Measurements from ENCODE around the gene IMPDH1.

The IMPDH1 gene

DNA sequence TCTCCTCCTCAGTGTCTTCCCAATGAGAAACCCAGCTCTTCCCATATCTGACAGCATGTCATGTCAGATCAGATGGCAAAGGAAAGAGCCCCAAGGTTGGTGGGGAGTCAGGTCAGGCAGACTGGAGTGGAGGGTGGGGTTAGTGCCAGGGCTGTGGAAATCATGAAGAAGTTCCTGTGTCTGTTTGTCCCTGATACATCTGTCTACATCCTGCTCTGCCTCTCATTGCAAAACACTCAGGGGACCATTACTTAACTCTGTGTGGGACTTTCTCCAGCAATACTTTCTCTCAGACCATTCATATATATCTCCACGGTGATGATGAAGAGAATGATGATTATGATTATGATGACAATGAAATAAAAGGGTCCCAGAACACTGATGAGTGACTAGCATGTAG lies 51.5 kb downstream of the IMPDH1 start:
- no peak for DNase-seq

DNA sequence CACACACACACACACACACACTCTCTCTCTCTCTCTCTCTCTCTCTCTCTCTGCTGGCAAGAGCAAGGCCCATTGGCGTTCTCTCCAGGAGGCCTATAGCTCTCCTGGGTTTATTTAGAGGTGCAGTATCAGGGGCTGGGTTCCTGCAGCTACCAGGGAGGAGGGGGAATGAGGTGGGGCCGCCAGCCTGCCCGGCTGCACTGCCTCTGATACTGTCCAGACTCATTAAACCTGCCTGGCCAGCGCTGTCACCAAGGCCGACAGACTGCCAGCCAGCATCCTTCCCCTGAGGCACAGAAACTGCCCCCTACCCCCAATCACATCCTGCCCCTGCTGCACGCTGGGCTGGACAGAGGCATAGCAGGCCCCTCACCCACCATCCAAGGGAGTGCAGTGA lies 52.6 kb downstream of the IMPDH1 start:
- DNase-seq, result no peak

DNA sequence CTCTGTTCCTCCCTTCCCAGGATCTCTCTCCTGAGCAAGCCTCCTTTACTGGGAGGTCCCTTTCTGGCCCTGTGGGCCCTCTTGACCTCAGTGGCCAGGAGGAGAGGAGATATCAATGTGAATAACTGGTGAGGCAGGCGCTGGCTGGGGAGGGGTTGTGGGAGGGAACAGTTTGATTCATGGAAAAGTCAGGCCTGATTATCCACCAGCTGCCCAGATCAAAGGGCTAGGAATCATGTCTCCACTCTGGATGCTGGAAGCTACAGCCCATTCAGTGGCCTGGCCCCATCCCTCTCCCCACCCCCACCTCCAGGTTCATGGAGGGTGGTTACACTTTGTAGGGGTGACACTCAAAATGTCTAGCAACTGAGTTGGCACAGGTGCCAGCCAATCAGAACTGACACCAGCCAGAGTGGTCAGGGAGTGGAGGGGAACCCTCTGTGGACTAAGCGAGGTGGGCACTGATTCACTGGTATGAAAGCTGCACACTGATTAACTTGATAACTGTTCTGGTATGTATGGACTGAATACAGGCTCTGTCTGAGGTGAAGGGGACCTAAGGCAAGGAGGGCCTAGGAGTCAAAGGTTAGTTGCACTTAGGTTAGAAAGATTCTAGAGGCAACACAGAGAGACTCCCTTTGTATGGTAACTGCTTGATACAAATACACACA lies 53.1 kb downstream of the IMPDH1 start:
- DNase-seq, result no peak

DNA sequence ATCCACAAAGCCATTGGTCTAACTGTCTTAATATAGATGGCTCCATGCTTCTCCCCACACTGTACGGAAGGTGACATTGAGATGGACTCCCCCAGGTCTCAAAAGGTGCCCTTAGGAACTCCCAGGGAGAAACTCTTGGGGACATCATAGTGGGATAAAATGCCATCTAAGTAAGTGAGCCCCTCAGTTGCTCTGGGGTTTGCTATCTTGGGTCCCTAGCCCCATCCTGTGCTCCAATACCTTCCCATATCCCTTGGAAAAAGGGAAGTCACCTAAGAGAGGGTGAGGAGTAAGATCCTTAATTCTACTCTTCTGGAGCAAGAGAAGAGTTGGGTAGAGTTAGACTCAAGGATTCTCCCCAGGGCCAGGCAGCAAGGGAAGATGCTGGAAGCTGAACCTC lies 56.2 kb downstream of the IMPDH1 start:
- no peak for DNase-seq

DNA sequence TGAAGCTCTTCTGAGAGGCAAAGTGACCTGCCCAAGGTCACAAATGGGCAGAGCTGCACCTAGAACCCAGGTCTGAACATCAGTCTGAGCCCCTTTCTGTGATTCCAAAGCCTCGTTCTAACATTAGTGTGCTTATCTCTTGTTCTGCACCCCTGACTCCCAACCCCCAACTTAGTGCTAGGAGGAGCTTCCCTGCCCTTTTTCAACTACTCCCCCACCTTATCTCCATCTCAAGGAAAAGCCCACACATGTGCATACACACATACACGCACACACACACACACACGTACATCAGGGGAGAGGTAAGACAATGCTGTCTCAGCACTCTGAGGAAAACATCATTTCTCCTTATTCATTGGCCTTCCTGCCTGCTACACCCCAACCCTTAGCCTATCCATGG lies 56.6 kb downstream of the IMPDH1 start:
- DNase-seq, result no peak

DNA sequence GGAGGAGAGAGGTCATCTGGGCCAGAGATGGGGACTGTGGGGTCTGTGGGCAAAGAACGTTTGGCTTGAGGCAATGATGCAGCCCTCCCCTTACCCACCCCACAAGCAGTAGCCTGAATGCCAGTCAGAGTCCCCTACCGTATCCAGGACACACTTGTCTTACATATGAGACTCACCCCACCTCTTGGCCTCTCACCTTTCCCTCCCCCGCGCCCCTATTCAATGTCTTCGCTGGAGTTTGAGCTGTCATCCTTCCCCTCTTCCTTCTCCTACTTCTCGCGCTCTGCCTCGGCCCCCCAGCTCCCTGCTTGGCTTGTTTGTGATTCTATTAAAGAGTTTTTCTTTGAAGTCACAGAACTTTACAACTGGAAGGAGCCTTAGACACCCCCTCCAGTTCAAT lies 57.1 kb downstream of the IMPDH1 start:
- no peak for DNase-seq

DNA sequence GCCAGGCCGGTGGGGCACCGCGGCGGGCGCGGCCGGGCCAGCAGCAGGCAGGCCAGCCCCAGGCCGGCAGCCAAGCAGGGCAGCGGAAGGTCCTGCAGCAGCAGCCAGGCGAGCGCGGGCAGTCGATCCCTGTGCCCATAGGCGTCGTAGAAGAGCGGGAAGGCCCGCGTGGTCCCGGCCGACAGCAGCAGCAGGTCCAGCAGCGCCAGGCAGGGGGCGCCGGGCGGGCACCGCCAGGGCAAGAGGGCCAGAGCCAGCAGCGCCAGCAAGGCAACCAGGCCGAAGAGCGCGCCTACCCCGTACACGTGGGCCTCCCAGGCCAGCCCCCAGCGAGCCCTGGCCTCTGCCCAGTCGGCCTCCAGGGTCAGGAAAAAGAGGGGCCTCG lies 57.6 kb downstream of the IMPDH1 start:
- DNase-seq, result peak; percentile 42 to 84

DNA sequence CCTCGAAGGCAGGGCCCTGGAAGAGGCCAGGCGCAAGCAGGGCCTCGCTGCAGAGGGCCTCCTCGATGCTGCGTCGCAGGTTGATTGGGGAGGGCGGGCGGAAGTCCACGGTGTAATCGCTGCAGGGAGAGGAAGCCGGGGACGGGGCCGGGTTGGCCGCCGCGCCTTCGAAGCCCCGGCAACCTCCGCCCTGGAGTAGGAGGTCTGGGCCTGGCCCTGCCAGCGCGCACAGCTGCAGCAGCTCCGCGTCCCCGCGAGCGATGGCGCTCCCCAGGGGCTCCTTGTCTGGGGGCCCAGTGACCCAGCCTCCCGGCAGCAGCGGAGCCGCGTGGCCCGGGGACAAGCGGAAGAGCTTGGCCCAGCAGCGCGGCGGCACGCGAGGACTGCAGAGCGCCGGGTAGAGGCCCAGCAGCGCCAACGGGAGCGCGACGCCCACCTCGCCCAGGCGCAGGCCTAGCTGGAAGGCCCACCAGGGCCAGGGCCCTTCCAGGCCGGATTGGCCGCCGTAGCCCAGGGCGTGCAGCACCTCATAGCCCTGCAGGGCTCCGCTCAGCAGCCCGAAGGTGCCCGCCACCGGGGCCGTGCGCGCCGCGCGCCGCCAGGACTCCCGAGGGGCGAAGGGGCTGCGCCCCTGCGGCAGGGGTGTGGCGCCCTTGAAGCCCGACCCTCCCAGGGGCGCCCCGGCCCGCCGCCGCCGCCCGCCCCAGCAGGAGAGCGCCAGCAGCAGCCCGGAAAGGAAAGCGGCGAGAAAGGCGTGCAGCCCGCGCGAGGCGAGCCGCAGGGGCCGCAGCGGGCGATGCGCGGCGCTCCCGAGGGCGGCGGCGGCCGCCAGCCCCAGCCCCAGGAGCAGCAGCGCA lies 58.3 kb downstream of the IMPDH1 start:
- no peak for DNase-seq

DNA sequence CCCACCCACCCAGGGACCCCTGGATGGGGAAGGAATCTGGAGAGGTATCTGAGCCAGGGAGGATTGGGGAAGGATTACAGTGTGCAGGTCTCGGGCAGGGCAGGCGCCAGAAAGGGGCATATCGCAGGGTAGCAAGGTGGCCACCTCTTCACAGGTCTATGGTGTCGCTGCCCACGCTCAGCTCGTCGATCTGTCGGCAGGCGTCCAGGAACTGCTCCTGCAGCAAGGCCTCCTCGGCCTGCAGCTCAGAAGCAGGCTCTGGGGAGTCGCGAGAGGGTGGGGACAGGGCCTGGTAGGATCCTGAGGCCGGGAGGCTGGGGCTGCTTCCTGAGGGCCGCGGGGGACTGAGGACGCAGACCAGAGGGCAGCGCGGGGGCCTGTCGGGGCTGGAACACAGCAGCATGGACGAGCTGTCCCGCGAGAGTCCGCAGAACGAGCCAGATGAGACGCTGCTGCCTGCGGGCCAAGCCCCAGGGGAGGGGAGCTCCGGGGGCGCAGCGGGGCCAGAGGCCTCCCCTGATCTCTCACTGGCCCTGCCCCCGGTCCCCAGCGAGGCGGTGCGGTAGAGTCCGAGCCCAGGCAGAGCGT lies 59.0 kb downstream of the IMPDH1 start:
- no peak for DNase-seq

DNA sequence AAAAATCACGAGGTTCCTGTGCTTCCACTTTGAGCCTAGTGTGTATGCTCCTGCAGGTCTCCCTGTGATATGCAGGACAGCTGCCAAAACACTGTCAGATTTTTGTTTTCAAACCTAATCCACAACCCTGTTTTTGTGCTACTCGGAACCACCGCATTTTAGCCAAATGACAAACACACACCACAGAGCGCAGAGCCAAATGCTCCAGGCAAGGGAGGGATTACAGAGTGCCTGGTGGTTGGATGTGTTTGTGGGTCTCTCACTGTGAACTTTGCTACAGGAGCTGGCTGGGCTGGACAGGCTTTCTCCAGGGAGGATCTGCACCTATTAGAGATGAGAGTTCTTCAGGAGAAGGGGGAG lies 60.3 kb downstream of the IMPDH1 start:
- DNase-seq, result no peak

DNA sequence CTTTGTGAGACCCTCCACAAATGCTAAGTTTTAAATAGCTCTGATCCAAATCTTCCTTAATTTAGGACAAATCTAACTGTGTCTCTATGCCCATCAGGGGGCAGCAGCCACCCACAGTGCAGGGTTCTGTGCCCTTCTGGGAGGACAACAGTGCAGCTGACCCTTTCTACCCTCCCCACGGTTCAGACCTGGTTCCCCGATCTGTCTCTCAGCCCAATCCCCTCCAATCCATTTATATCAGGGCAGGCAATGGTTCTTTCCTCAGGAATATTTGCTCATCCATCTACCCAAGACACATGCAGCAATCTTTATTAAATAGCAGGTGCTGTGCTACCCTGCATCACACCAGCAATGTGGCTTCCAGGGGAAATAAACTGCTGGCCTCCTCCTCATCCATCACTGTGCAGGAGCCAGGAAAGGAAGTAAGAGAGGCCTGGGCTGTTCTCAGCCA lies 62.1 kb downstream of the IMPDH1 start:
- DNase-seq, result peak; percentile 17 to 60

DNA sequence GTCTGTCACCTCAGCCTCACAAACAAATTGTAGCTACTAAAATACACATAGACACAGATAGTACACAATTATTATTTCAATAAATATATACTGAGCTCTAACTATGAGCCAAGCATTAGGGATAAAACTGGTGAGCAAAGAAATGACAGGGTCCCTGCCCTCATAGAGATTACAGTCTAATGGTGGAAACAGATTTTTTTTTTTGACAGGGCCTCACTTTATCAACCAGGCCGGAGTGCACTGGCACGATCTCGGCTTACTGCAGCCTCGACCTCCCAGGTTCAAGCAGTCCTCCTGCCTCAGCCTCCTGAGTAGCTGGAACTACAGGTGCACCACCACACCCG lies 65.4 kb downstream of the IMPDH1 start:
- no peak for DNase-seq

DNA sequence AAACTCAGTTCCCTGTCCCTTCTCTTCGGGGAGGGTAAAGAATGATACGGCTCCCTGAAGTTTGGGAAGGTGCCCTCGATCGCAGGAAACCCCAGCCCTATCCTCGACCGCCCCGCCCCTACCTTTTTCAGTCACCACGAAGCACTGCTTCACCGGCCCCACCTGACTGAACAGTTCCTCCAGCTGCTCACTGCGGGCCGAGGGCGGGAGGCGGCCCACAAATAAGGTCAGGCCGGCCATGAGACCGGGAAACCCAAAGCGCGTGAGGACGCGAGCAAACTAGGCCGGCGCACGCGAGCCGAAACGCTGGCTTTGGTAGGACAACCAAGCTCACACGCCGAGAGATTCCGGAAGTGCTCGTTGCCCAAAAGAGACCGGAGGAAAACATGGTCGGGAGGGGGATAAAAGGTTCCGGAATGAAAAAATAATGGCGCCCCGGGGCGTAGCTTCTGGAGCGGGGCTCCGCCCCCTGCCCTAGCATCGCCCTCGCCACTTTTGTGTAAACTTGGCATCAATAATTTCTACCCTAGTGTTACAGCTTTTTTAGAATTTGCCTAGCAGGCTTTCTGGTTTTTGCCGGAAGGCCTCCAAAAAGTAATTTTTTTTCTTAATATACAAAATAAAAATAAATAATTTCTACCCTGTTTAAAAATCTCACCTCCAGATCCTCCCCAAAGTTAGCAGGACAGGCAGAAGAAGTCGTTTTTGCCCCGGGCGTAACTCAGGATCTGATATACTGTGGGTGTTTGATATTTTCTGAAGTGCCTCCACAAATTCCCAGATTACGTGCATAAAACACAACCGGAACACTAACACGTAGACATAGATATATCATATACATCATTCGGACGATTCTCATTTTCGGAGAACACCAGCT lies 66.0 kb downstream of the IMPDH1 start, which contains the start of gene RBM28:
Gene RBM28 (minus strand): TSS at position 355 of the 877 bp plus-strand sequence. CDS start 115 bp downstream, at position 240.
- DNase-seq, result peak; percentile 94 to 98
